HG03521 (cell line): ENCODE measurements around the gene KCNJ14.

Experiments used
- ATAC-seq: cut with Tn5 transposase; IDR thresholded peaks from one replicate; pipeline ENCODE4 v1.9.1; 2021; ENCODE audit warnings: mild to moderate bottlenecking, moderate library complexity; ENCODE audit not compliant: unreplicated experiment

Gene KCNJ14

GRCh38 chr19:48455171-48455907 is at the start of gene KCNJ14:
Gene KCNJ14 (plus strand): TSS chr19:48455574. CDS start chr19:48461725, 6,151 bp downstream.
- no peak for ATAC-seq

DNA sequence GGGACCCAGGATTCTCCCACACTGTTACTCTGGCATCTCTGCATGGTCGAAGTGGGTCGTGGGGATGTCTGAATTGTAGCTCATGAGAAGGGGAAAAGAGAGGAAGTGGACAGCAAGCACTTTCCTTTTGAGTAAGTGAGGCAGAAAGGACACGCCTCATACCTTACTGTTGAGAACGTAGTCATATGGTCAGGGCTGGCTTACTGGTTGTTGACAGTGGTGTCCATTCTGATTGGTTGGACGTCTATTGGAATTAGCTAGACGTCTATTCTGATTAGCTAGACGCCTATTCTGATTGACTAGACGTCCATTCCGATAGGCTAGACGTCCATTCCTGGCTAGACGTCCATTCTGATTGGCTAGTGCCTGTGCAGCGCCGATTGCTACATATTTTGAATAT is 49.5 kb upstream of the KCNJ14 start:
- no peak for ATAC-seq

DNA sequence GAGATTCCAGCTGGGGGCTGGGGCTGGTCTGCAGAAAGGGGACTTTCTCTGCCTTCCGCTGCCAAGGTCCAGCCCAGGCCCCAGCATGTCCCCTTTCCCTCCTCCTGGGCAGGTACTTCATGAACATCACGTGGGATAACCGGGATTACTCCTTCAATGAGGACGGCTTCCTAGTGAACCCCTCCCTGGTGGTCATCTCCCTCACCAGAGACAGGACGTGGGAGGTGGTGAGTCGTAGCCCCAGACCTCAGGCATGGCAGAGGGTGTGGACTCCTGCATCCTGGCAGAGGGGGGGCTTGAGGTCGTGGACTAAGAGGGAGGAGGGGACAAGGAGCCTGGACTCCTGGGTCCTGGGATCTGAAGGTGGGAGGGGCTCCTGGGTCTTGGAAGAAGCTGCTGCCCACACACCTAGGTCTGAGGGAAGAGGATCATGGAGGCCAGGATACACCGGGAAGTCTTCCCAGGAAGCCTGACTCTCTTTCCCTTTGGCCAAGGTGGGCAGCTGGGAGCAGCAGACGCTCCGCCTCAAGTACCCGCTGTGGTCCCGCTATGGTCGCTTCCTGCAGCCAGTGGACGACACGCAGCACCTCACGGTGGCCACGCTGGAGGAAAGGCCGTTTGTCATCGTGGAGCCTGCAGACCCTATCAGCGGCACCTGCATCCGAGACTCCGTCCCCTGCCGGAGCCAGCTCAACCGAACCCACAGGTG is 41.3 kb upstream of the KCNJ14 start:
- no peak for ATAC-seq

DNA sequence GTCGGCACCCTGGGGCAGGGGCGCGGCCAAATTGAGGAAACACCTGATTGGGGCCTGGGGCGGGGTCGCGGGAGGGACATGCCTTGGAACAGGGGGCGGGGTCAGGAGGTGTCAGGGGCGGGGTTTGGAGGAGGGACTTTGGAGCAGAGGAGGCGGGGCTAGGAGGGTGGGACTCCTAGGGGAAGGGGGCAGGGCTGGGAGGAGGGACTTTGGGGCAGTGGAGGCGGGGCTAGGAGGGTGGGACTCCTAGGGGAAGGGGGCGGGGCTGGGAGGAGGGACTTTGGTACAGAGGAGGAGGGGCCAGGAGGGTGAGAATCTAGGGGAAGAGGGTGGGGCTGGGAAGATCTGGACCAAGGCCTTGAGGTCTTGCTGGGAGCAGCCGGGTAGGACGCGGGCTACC is 40.0 kb upstream of the KCNJ14 start:
- no peak for ATAC-seq

DNA sequence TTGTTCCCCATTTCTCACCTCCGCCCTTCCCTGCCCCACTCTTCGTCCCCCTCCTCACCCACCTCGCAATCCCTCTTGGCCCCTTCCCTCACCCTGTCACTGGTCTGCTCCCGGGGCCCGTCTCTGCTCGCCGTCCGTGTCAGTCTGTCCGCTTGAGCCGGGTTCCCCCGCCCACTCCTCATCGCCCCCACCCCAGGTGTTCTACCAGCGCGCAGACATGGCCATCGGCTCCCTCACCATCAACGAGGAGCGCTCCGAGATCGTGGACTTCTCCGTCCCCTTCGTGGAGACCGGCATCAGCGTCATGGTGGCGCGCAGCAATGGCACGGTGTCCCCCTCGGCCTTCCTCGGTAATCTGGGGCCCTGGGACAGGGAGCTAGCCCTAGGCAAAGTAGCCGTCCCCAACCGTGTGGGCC is 39.6 kb upstream of the KCNJ14 start:
- no peak for ATAC-seq

GRCh38 chr19:48417421-48417820 is 38.0 kb upstream of the KCNJ14 start:
- ATAC-seq, result no peak

GRCh38 chr19:48418317-48419064 is 36.9 kb upstream of the KCNJ14 start:
- no peak for ATAC-seq

DNA sequence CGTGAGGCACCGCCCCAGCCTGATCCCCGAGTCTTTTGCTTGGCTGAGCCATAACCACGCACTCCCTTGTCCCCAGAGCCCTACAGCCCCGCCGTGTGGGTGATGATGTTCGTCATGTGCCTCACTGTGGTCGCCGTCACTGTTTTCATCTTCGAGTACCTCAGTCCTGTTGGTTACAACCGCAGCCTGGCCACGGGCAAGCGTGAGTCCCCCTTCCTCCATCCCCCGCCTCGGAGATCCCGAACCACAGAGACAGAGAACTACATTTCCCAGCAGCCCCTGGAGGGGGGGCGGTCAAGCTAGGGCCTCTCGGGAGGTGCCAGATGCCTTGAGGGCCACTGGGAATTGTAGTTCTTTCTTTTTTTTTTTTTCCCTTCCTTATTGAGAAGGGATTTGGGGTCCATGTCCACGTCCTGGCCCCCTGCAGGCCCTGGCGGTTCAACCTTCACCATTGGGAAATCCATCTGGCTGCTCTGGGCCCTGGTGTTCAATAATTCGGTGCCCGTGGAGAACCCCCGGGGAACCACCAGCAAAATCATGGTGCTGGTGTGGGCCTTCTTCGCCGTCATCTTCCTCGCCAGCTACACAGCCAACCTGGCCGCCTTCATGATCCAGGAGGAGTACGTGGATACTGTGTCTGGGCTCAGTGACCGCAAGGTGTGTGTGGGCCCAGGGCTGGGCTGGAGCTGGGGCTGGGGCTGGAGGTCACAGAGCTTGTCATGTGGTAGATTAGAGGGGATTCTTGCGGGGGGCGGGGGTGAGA is 36.0 kb upstream of the KCNJ14 start:
- ATAC-seq, result peak; percentile 62

DNA sequence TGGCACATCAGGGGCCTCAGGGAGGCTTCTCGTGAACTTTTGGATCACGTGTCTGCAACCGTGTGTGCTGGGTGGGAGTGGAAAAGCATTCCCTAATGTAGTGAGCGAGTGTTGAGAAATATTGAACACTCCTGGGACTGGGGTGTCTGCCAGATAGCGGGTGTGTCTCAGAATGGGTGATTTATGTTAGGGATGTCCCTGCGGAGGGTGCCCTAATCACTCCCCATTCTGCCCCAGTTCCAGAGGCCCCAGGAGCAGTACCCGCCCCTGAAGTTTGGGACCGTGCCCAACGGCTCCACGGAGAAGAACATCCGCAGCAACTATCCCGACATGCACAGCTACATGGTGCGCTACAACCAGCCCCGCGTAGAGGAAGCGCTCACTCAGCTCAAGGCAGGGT is 33.8 kb upstream of the KCNJ14 start:
- no peak for ATAC-seq

GRCh38 chr19:48424694-48425219 is 30.6 kb upstream of the KCNJ14 start:
- no peak for ATAC-seq

GRCh38 chr19:48428670-48429069 is 26.7 kb upstream of the KCNJ14 start:
- ATAC-seq, result no peak

DNA sequence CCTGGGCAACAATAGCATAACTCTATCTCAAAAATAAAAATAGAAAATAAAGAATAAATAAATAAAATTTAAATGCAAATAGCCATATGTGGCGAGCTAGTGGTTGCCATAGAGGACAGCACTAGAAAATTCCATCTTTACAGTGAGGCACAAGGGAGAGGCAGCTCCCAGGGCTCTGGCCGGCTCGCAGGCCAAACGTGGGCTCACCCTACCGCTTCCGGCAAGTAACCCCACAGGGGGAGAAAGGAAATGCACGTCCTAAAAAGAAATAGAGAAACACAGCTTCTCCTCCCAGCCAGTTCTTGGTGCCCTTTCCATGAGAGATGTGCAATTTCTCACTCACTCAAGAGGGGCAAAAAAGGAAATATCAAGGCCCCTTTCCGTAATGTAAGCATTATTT is 22.0 kb upstream of the KCNJ14 start:
- ATAC-seq, result no peak

GRCh38 chr19:48436586-48436985 is 18.8 kb upstream of the KCNJ14 start:
- no peak for ATAC-seq

GRCh38 chr19:48441360-48442050 is 13.9 kb upstream of the KCNJ14 start:
- ATAC-seq, result no peak

DNA sequence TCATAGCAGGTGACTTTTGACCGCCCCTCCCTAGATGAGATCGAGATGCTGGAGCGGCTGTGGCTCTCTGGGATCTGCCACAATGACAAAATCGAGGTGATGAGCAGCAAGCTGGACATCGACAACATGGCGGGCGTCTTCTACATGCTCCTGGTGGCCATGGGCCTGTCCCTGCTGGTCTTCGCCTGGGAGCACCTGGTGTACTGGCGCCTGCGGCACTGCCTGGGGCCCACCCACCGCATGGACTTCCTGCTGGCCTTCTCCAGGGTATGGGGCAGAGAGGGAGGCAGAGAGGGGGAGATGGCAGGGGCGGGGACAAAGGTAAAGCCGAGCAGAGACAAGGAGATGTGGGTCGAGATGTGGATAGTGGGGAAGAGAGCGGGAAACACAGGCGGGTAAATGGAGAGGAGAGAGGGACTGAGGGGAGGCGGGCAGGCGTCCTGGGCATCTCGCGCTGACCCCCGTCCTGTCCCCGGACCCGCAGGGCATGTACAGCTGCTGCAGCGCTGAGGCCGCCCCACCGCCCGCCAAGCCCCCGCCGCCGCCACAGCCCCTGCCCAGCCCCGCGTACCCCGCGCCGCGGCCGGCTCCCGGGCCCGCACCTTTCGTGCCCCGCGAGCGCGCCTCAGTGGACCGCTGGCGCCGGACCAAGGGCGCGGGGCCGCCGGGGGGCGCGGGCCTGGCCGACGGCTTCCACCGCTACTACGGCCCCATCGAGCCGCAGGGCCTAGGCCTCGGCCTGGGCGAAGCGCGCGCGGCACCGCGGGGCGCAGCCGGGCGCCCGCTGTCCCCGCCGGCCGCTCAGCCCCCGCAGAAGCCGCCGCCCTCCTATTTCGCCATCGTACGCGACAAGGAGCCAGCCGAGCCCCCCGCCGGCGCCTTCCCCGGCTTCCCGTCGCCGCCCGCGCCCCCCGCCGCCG is 13.0 kb upstream of the KCNJ14 start:
- ATAC-seq, result no peak

DNA sequence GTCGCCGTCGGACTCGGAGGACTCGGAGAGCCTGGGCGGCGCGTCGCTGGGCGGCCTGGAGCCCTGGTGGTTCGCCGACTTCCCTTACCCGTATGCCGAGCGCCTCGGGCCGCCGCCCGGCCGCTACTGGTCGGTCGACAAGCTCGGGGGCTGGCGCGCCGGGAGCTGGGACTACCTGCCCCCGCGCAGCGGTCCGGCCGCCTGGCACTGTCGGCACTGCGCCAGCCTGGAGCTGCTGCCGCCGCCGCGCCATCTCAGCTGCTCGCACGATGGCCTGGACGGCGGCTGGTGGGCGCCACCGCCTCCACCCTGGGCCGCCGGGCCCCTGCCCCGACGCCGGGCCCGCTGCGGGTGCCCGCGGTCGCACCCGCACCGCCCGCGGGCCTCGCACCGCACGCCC is 12.1 kb upstream of the KCNJ14 start:
- ATAC-seq, result no peak

DNA sequence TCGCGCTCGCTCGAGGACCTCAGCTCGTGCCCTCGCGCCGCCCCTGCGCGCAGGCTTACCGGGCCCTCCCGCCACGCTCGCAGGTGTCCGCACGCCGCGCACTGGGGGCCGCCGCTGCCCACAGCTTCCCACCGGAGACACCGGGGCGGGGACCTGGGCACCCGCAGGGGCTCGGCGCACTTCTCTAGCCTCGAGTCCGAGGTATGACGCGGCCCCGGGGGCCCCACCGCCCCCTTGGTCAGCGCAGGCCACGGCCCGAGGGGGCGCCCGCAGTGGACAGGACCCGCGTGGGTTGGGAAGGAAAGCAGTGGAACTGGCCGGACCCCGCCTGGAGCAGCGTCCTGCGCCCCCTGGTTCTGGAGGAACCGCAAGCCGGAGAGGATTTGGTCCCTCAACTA is 11.6 kb upstream of the KCNJ14 start:
- ATAC-seq, result no peak

DNA sequence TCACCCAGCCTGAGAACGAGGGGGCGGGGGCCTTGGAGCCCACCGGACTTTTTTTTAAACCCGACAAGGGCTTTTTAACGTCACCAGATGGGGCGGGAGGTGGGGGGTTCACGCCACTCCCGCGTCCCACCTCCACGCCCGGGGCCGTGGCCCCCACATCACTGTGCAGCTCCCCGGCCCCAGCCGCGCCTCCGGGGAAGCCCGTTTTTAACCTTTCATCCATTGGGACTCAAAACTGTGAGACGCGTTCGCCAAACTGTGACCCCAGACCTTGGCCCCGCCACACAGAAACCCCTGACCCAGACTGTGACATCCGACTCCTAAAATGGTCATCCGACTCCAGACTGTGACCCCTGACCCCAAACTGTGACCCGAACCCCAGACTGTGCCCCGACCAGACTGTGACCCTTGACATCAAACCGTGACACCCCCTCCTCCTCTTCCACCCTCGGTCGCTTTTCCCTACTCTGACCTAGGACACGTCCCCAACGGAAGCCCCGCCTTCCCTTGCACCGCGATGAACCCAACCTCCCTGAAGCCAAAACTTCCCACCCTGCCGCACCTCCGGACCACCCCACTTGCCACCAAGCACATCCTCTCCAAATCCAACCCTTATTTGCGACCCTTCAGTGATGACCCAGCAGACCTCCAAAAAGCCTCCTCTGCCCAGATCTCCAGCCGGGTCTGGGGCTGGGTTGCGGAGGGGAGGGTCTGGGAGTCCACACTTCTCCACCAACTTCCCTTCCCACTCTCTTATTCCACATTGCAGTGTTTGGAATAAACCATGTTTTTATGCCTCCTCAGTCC is 11.0 kb upstream of the KCNJ14 start:
- ATAC-seq, result no peak

- ATAC-seq, result no peak
These were observed 10.5 kb upstream of the KCNJ14 start for GRCh38 chr19:48444936-48445200.
